Fibroblast of lung (primary cell): ENCODE measurements around the gene VPS11.

Source experiments
- CTCF ChIP-seq, 2 donors: IDR thresholded peaks in 1 of 2; conservative IDR thresholded peaks in 1 of 2; 1 replicate in 1 of 2; 2 replicates in 1 of 2; pipeline ENCODE4 v1.5.1; 2011 to 2012; ENCODE audit warnings: low read length in 2 of 2, control low read depth in 1 of 2, inconsistent platforms in 1 of 2, low read depth in 1 of 2, mild to moderate bottlenecking in 1 of 2
- EZH2 ChIP-seq: IDR thresholded peaks from 2 replicates; pipeline ENCODE4 v1.5.1; 2012; ENCODE audit warnings: low read length, control low read depth, mild to moderate bottlenecking; ENCODE audit errors: missing control alignments

- TF ChIP-seq EZH2 (no peak), CTCF (conservative IDR thresholded peaks at IDR 0.05 in 1 of 2, IDR thresholded peaks at IDR 0.05 in 1 of 2; ENCODE audit: low read depth in 1 of 2, low read length in 2 of 2) (no peak)
These were observed 28.7 kb upstream of the VPS11 start for GRCh38 chr11:119038884-119039283.
